Prostate gland (tissue), 2 donors: ENCODE measurements around the gene TCF7.

Experiments used
- POLR2A ChIP-seq: fragments of 450-650 bp; IDR thresholded peaks from one replicate; pipeline ENCODE4 v1.6.1; 2016; ENCODE audit warnings: antibody characterized with exemption, mild to moderate bottlenecking
- TF ChIP-seq, protein P1 (sequence below), 4 experiments: fragments of 200-600 bp in 2 of 4; fragments of 450-650 bp in 2 of 4; sonication (generic) in 2 of 4; IDR thresholded peaks; 1 replicate in 3 of 4; 2 replicates in 1 of 4; pipeline ENCODE4 v1.5.1; 2016 to 2019; ENCODE audit warnings: antibody characterized with exemption in 4 of 4, mild to moderate bottlenecking in 2 of 4, moderate library complexity in 2 of 4

DNA sequence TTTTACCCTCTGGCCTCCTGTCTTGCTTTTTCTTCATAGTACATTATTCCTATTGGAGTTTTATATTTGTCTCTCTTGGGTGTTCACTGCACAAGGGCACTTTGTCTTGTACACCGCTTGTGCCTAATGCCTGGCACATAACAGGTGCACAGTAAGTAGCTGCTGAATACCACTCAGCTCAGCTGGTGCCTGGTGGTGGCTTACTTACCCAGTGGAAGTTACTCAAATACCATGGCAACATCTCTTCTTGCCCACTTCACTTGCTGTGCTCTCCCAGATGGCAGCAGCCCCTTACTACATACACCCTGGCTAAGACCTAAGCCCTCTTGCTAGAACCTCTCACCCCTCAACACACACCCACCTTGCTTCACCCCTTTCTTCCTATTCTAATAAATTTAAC lies 73.6 kb downstream of the TCF7 start:
- TF ChIP-seq, protein P1, sequence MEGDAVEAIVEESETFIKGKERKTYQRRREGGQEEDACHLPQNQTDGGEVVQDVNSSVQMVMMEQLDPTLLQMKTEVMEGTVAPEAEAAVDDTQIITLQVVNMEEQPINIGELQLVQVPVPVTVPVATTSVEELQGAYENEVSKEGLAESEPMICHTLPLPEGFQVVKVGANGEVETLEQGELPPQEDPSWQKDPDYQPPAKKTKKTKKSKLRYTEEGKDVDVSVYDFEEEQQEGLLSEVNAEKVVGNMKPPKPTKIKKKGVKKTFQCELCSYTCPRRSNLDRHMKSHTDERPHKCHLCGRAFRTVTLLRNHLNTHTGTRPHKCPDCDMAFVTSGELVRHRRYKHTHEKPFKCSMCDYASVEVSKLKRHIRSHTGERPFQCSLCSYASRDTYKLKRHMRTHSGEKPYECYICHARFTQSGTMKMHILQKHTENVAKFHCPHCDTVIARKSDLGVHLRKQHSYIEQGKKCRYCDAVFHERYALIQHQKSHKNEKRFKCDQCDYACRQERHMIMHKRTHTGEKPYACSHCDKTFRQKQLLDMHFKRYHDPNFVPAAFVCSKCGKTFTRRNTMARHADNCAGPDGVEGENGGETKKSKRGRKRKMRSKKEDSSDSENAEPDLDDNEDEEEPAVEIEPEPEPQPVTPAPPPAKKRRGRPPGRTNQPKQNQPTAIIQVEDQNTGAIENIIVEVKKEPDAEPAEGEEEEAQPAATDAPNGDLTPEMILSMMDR (IDR thresholded peaks at IDR 0.05), result no peak
- no peak for TF ChIP-seq POLR2A
